HT-29 (cell line): ENCODE data around the gene LEPROT. TPM values are rescaled to one million over a fixed set of nuclear protein-coding genes. Genes with fewer than 3 reads are reported as not detected.
"Not testable (repeated sequence)": the region's sequence is repeated elsewhere in the genome, so short reads cannot be mapped to it uniquely, and the experiment has no call there.

Experiments
- DNase-seq: peaks from one replicate; pipeline ENCODE4 v3.0.0-alpha.2; 2015; ENCODE audit warnings: low spot score
- total RNA-seq: library from RNA; depleted of rRNA; stranded (reverse); fragments of >200 nt; shearing (Covaris generic); gene quantifications from 2 replicates; pipeline ENCODE4 v1.2.3, GENCODE V29; 2014; rRNA removed

The LEPROT gene, protein sequence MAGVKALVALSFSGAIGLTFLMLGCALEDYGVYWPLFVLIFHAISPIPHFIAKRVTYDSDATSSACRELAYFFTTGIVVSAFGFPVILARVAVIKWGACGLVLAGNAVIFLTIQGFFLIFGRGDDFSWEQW
- 20.6 and 21.2 TPM in 2 replicates for total RNA-seq

DNA sequence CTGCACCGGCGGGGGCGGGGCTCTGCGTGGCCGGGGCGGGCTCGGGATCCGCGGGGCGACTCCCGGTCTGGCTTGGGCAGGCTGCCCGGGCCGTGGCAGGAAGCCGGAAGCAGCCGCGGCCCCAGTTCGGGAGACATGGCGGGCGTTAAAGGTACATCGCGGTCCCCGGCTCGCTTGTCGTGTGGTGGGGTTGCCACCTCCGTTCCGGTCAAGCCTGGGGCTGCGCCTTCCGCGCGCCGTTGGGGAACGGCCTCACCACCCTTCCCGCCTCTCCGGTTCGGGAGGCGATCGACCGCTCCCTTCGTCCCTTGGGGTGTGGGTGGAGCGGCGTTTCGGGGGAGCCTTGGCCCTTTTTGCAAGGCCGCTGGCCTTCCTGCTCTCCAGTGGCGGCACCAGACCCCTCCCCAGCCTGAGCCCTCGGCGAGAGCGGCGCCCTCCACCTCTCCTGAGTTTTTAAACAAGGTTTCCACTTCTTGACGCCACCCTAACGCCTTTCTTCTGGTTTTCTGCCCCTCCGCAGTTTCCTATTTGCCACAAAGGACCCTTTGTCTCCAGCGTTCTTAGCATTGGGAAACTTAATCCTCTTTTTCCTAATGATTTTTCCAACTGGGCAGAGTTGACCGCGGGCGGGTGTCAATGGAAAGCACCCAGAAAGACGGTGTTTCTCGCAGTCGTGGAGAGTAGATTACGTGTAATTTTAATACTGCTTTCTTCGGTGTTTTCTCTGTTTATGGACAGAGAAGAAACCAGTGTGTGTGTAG is at the start of gene LEPROT, which contains the start of gene LEPR:
TSS of gene LEPROT (plus strand) at position 79 of the 761 bp plus-strand sequence. CDS start at position 136, 57 bp downstream.
TSS of gene LEPR (plus strand) at position 79 of the 761 bp plus-strand sequence. CDS start 144,898 bp downstream, outside the sequence.
- peak; percentile 71 for DNase-seq

DNA sequence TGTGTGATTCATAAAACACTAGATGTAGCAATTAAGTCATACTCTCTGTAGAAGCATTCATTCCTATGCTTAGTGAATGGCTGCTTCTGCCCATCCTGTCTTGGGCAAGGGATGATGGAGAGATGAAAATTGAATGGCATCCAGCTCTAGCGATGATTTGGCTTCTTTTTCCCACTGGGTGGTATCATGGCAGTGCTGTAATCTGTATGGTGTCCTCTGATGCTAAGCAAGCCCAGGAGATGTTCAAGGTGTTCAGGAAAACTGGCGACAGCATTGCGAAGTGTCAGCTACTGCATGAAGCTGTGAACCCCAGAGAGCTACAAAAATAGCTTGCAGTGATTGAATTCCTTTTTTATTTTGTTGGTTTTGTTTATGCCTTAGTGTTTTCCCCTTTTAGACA is 48.9 kb upstream of the LEPROT start:
- no peak for DNase-seq

GRCh38 chr1:65372557-65372956 is 47.9 kb upstream of the LEPROT start:
- DNase-seq = no peak

GRCh38 chr1:65377496-65378246 is 42.8 kb upstream of the LEPROT start:
- no peak for DNase-seq

- no peak for DNase-seq
These were observed 42.1 kb upstream of the LEPROT start for GRCh38 chr1:65378247-65378946.

GRCh38 chr1:65384426-65384825 is 36.0 kb upstream of the LEPROT start:
- DNase-seq = not testable (repeated sequence)

DNA sequence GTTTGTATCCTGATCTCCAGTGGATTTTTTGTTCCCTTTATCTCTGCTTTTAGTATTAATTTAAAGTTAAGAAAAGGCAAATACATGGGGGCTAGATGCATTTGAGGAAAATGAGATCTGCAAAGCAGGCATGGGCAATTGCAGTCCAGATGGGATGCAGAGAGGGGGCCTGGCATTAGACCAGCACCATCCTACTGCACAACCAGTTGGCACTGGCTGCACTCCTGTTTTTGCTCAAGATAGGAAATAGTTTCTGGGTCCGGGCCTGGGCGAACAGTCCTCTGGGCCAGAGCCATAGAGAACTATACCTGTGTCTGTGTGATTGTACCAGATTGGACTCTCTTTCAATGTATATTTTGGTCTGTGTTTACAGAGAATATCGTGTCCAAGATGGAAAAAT is 34.0 kb upstream of the LEPROT start:
- DNase-seq = no peak

- no peak for DNase-seq
These were observed 32.6 kb upstream of the LEPROT start for GRCh38 chr1:65387821-65388220.

GRCh38 chr1:65388908-65389695 is 31.4 kb upstream of the LEPROT start:
- no peak for DNase-seq

GRCh38 chr1:65392497-65392896 is 28.0 kb upstream of the LEPROT start:
- DNase-seq = no peak

- DNase-seq = no peak
These were observed 27.1 kb upstream of the LEPROT start for GRCh38 chr1:65393347-65393746.

- DNase-seq = no peak
These were observed 26.5 kb upstream of the LEPROT start for GRCh38 chr1:65393928-65394327.

DNA sequence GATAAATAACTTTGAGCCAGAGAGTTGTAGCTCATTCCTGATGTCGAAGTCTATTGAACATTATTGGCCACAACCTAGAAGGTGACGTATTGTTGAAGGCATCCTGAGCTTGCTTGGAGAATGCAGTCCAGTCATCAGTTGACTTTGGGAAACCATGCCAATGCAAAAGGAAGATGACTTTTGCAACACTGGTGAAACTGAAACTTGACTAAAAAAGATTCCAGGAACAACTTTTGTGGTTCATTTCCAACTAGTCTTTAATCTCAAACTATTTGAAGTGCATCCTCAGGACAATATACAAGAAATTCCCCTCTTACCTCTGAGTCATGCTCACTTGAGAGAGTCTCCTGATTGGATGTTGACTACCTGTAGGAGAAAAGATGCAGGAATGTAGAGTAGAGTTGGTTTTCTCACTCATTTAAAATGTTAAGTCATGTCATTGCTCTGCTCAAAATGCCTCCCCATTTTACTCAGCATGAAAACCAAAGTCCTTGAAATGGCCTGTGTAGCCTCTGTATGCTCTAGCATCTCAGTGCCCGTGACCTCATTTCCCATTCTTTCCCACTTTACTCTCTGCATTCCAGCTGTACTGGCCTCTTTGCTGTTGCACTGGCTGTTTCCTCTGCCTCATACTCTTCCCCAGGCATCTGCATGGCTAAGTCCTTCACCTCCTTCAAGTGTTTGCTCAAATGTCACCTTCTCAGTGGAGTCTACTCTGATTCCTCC is 24.4 kb upstream of the LEPROT start:
- DNase-seq = no peak

GRCh38 chr1:65398083-65398482 is 22.4 kb upstream of the LEPROT start:
- DNase-seq = no peak

GRCh38 chr1:65399003-65399402 is 21.5 kb upstream of the LEPROT start:
- no peak for DNase-seq

DNA sequence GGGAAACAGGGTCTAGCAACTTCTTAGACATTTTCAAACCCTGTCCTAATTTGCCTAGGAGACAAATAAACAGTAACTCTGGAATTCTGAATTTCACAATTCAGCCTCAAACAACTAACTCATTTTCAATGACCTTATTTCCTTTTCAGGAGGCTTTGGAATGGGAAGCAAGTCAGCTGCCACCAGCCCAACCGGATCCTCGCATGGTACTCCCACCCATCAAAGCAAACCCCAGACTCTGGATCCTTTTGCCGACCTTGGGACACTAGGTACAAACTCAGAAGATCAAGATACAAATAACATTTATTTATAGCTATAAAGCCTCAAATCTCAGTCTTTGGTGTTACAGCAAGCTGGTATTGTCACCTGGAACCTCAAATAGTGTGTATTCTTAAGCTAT is 18.9 kb upstream of the LEPROT start:
- no peak for DNase-seq

DNA sequence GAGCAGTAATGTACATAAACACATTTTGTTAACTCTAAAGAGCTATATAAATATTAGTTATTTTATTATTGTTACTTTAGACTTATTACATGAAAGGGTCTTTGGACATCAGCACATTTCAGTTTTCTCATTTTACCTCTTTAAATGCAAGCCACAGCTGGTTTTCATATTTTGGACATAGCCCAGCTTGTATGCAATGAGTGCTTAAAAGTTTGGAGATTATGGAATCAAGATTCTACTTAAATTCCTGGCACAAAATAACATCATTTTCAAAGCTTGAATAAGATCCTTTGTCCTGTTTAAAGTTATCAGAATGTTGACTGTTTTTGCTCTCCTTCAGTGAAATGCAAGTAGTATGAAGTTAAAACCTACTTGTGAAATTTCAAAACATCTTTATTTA is 15.5 kb upstream of the LEPROT start:
- DNase-seq = no peak

DNA sequence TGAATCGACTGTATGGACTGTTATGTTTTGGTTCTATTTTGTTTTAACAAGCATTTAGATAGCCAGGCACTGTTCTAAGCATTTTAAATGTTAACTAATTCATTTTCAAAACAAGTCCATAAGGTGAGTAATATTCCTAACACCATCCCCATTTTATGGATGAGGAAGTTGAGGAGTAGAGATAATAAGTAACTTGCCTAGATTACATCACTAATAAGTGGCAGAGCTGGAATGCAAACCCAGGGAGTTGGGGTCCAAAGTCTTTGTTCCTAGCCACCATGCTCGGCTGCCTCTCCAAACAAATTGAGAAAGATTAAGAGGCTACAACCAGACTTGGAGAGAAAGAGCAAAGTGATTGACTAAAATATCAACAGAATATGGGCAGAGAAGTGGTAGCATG is 12.6 kb upstream of the LEPROT start:
- DNase-seq = no peak

DNA sequence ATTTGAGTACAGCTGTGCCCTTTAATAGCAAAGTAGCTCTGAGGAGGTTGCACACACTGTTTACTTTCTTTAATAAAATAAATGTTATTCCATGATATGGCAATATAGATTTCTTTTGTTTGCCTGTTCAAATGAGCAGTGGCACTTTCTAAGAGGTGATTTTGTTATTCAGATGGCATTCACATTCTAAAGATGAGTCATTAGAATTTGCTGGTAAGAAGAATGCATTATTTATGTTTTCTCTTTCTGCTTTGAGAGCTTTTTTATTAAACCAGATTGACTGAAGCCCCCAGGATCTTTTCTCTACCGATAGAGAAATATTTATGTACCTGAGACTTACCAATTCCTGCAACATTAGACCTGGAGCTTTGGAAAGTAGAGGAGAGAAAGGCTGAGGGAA is 11.2 kb upstream of the LEPROT start:
- DNase-seq = no peak

- DNase-seq = no peak
These were observed 10.6 kb upstream of the LEPROT start for GRCh38 chr1:65409816-65410326.
